ENCODE measurements around the gene PTPRD. TPM values are rescaled to one million over a fixed set of nuclear protein-coding genes. Genes with fewer than 3 reads are reported as not detected.

Gene PTPRD
- total RNA-seq, 4 donors from 2014 or later, result 0.78 to 11.7 (median 1.6) TPM

DNA sequence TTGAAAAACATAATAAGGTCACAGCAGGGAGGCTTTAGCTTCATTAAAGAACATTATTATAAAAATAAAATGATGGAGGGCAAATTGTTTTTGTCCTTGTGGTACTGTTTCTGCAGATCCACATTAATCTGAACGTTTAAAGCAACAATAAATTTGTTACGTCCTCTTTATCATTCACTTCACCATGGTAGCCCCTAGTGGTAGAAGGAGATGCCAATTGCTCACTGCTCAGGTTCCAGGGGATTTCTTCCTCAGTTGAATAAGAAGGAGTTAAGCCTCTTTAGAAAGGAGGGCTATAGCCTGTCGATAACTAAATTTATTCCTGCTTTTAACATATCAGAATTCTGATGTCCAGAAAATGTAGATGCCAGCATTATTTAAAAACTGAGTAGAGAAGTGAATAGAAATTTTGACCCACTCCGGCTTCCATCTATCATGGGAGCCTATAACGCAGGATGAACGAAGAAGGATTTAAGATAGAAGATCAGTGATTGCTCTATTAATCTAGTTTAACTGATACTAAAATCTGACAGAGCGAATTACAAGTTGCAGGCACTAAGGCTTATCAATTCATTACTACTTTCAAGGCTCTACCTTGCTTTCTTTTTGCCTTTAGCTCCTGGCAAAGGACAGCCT lies 692.3 kb downstream of the PTPRD start:
- in situ Hi-C loops (cut with MboI; ENCODE audit: low sequenced_read_pairs in 4 of 4) (no loop called here), intact Hi-C loops (cut with DNase I; ENCODE audit: low total_unique reads) (no loop called here)
- no peak for DNase-seq
- no peak for ATAC-seq
- Histone ChIP-seq H3K9me3 (no peaks in the 10 kb centered on the region), H3K27ac (no peak overlapping the region), H3K36me3 (no peaks in the 10 kb centered on the region), H3K27me3 (no peaks in the 10 kb centered on the region), H3K4me3 (no peak overlapping the region), H3K4me1 (no peaks in the 10 kb centered on the region)
- no peak for TF ChIP-seq POLR2A (IDR thresholded peaks at IDR 0.05)
- TF ChIP-seq, protein P1, sequence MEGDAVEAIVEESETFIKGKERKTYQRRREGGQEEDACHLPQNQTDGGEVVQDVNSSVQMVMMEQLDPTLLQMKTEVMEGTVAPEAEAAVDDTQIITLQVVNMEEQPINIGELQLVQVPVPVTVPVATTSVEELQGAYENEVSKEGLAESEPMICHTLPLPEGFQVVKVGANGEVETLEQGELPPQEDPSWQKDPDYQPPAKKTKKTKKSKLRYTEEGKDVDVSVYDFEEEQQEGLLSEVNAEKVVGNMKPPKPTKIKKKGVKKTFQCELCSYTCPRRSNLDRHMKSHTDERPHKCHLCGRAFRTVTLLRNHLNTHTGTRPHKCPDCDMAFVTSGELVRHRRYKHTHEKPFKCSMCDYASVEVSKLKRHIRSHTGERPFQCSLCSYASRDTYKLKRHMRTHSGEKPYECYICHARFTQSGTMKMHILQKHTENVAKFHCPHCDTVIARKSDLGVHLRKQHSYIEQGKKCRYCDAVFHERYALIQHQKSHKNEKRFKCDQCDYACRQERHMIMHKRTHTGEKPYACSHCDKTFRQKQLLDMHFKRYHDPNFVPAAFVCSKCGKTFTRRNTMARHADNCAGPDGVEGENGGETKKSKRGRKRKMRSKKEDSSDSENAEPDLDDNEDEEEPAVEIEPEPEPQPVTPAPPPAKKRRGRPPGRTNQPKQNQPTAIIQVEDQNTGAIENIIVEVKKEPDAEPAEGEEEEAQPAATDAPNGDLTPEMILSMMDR (IDR thresholded peaks at IDR 0.05 in 4 of 5, conservative IDR thresholded peaks at IDR 0.05 in 1 of 5), result no peak

DNA sequence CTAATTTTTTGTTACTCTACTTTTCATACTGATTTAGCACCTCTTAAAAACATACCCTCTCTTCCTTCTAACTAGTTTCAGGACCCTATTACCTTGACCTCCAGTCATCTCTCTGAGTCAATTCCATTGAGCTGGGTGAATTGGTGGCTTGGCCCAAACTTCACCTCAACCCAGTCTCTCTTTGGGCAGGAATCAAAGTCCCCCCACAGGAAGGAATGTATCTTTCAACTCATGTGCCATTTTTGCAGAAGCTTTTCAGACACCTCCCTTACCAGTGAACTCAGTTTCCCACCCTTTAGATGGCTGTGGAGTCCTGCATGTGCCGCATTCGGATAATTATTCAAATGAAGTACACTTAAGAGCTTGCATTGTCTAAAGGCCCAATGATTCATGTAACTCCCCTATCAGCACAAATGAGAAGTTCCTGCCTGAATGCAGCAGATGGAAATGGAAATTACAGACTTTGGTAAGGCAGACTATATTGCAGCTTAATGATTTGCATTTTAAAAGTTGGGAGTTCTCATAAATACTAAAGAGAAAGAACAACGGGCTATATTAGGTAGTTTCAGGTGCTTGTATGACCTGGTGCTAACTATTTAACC lies 693.5 kb downstream of the PTPRD start:
- H3K4me1 ChIP-seq, result no peaks in the 10 kb centered on the region
- H3K9me3 ChIP-seq, result no peaks in the 10 kb centered on the region
- H3K27me3 ChIP-seq, result no peaks in the 10 kb centered on the region
- H3K4me3 ChIP-seq, result no peak overlapping the region
- intact Hi-C loops (cut with DNase I; ENCODE audit: low total_unique reads), result no loop called here
- TF ChIP-seq, protein P1 (IDR thresholded peaks at IDR 0.05 in 4 of 5, conservative IDR thresholded peaks at IDR 0.05 in 1 of 5), result no peak
- no peak for TF ChIP-seq POLR2A (IDR thresholded peaks at IDR 0.05)
- H3K27ac ChIP-seq, result no peak overlapping the region
- DNase-seq, result no peak
- H3K36me3 ChIP-seq, result no peaks in the 10 kb centered on the region
- in situ Hi-C loops (cut with MboI; ENCODE audit: low sequenced_read_pairs in 4 of 4), result no loop called here
- ATAC-seq, result no peak

DNA sequence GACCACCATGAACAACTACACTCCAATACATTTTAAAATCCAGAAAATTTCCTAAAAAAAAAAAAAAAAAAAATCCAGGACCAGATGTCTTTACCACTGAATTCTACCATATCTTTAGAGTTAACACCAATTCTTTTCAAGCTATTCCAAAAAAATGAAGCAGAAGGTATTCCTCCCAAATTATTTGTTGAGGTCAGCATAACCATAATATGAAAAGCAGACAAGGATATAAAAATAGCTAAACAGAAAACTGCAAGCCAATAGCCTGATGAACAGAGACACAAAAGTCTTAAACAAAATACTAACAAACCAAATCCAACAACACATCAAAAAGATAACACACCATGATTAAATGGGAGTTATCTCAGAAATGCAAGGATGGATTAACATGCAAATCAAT lies 695.4 kb downstream of the PTPRD start:
- Histone ChIP-seq H3K9me3 (no peaks in the 10 kb centered on the region), H3K36me3 (no peaks in the 10 kb centered on the region), H3K4me1 (no peaks in the 10 kb centered on the region), H3K27me3 (no peaks in the 10 kb centered on the region), H3K4me3 (no peak overlapping the region), H3K27ac (no peak overlapping the region)
- in situ Hi-C loops (cut with MboI; ENCODE audit: low sequenced_read_pairs in 4 of 4) (no loop called here), intact Hi-C loops (cut with DNase I; ENCODE audit: low total_unique reads) (no loop called here)
- no peak for TF ChIP-seq POLR2A (IDR thresholded peaks at IDR 0.05)
- TF ChIP-seq, protein P1 (IDR thresholded peaks at IDR 0.05 in 4 of 5, conservative IDR thresholded peaks at IDR 0.05 in 1 of 5), result no peak
- ATAC-seq (no peak), DNase-seq (no peak)

DNA sequence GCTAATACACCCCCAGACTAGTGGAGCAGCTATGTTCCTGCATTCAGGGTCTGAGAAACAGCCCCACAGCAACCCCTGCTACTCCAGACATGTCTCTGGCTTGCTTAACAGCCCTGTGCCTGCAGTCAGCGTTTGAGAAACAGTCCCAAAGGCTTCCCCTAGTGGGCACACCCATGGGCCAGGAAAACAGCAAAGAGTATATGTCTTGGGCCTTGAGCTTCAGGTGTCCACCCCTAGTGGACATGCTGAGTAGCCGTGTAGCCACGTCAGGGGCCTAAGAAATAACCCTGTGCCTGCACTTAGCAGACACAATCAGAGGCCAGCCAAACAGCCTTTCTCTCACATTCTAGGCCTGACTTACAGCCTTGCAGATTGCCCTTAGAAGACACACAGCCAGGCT lies 698.6 kb downstream of the PTPRD start:
- ATAC-seq, result no peak
- H3K36me3 ChIP-seq, result no peaks in the 10 kb centered on the region
- H3K4me1 ChIP-seq, result no peaks in the 10 kb centered on the region
- no peak overlapping the region for H3K4me3 ChIP-seq
- in situ Hi-C loops (cut with MboI; ENCODE audit: low sequenced_read_pairs in 4 of 4) (no loop called here), intact Hi-C loops (cut with DNase I; ENCODE audit: low total_unique reads) (no loop called here)
- no peaks in the 10 kb centered on the region for H3K9me3 ChIP-seq
- TF ChIP-seq POLR2A (IDR thresholded peaks at IDR 0.05), result no peak
- TF ChIP-seq, protein P1 (IDR thresholded peaks at IDR 0.05 in 4 of 5, conservative IDR thresholded peaks at IDR 0.05 in 1 of 5), result no peak
- DNase-seq, result no peak
- no peak overlapping the region for H3K27ac ChIP-seq
- no peaks in the 10 kb centered on the region for H3K27me3 ChIP-seq
